Hepatocyte (in vitro differentiated cells): Measurements from ENCODE around the gene TTLL10. TPM values are rescaled to one million over a fixed set of nuclear protein-coding genes. Genes with fewer than 3 reads are reported as not detected.

Experiments
- DNase-seq: peaks from one replicate; pipeline ENCODE4 v3.0.0-alpha.2; 2016; ENCODE audit warnings: low spot score
- H2AFZ ChIP-seq: fragments of 200-600 bp; sonication (generic); 2 replicates; pipeline ENCODE4 v1.6.0; 2016; ENCODE audit warnings: antibody characterized with exemption, mild to moderate bottlenecking
- H3K27ac ChIP-seq: fragments of 200-600 bp; sonication (generic); 2 replicates; pipeline ENCODE4 v1.5.1; 2016; ENCODE audit warnings: mild to moderate bottlenecking
- H3K27me3 ChIP-seq: fragments of 200-600 bp; sonication (generic); 2 replicates; pipeline ENCODE4 v1.6.1; 2016
- H3K36me3 ChIP-seq: fragments of 200-600 bp; sonication (generic); replicated peaks from 2 replicates; pipeline ENCODE4 v1.5.1; 2016; ENCODE audit warnings: low read depth; ENCODE audit not compliant: insufficient read depth
- H3K4me1 ChIP-seq: fragments of 200-600 bp; sonication (generic); 2 replicates; pipeline ENCODE4 v1.5.1; 2016; ENCODE audit warnings: mild to moderate bottlenecking, moderate library complexity; ENCODE audit not compliant: insufficient read depth
- H3K4me2 ChIP-seq: fragments of 200-600 bp; sonication (generic); 2 replicates; pipeline ENCODE4 v1.6.0; 2016
- H3K4me3 ChIP-seq: fragments of 200-600 bp; sonication (generic); 2 replicates; pipeline ENCODE4 v1.5.1; 2016; ENCODE audit warnings: mild to moderate bottlenecking
- H3K79me2 ChIP-seq: fragments of 200-600 bp; sonication (generic); 2 replicates; pipeline ENCODE4 v1.6.0; 2017; ENCODE audit warnings: mild to moderate bottlenecking
- H3K9me2 ChIP-seq: fragments of 200-600 bp; sonication (generic); replicated peaks from 2 replicates; pipeline ENCODE4 v1.6.0; 2017; ENCODE audit warnings: mild to moderate bottlenecking; ENCODE audit not compliant: insufficient read depth
- H3K9me3 ChIP-seq: fragments of 200-600 bp; sonication (generic); 2 replicates; pipeline ENCODE4 v1.5.1; 2016; ENCODE audit warnings: low read depth, mild to moderate bottlenecking
- H4K20me1 ChIP-seq: fragments of 200-600 bp; sonication (generic); 2 replicates; pipeline ENCODE4 v1.6.0; 2016; ENCODE audit warnings: mild to moderate bottlenecking; ENCODE audit not compliant: insufficient read depth, poor library complexity, severe bottlenecking
- CTCF ChIP-seq: fragments of 200-600 bp; sonication (generic); IDR thresholded peaks from 2 replicates; pipeline ENCODE4 v1.5.1; 2016; ENCODE audit warnings: antibody characterized with exemption, mild to moderate bottlenecking; ENCODE audit not compliant: poor library complexity
- EZH2 ChIP-seq: fragments of 200-600 bp; sonication (generic); IDR thresholded peaks from 2 replicates; pipeline ENCODE4 v1.6.1; 2016; ENCODE audit warnings: antibody characterized with exemption, mild to moderate bottlenecking, borderline replicate concordance
- EZH2phosphoT487 ChIP-seq: fragments of 200-600 bp; sonication (generic); IDR thresholded peaks from one replicate; pipeline ENCODE4 v1.6.1; 2018; ENCODE audit warnings: antibody characterized with exemption, mild to moderate bottlenecking, low read depth, moderate library complexity; ENCODE audit not compliant: unreplicated experiment, severe bottlenecking
- WGBS: methylation state at CpG from one replicate; pipeline ENCODE4 v1.1.6; 2016; ENCODE audit warnings: low lambda C conversion rate; ENCODE audit errors: missing lambda C conversion rate; 5-methylcytosine and 5-hydroxymethylcytosine counted together
- polyA plus RNA-seq: library from polyadenylated mRNA; unstranded; fragments of >200 nt; fragmentation: Nextera tagmentation; extraction: Ambion mirVana; gene quantifications from 2 replicates; pipeline ENCODE4 v1.2.1, GENCODE V29; 2016
- total RNA-seq: library from RNA; depleted of rRNA; stranded (reverse); fragments of >200 nt; gene quantifications from 2 replicates; pipeline ENCODE4 v1.2.3, GENCODE V29; 2014

Gene TTLL10
- total and polyA plus RNA-seq, 2 experiments from 2014 or later, result 0.69 TPM; not detected in 1

- H3K9me3 ChIP-seq, result no peaks in the 10 kb centered on the region
- 91% methylated on average over 24 of the region's 31 CpGs for WGBS
- no peak overlapping the region for H3K4me2 ChIP-seq
- H3K79me2 ChIP-seq, result no peaks in the 10 kb centered on the region
- TF ChIP-seq EZH2phosphoT487, result no peak
- TF ChIP-seq EZH2, result no peak
- TF ChIP-seq CTCF, result no peak
- H2AFZ ChIP-seq, result no peak overlapping the region
- no peaks in the 10 kb centered on the region for H3K27me3 ChIP-seq
- no peak overlapping the region for H3K27ac ChIP-seq
- no peaks in the 10 kb centered on the region for H4K20me1 ChIP-seq
- DNase-seq, result no peak
- H3K9me2 ChIP-seq, result no peaks in the 10 kb centered on the region
- no peak overlapping the region for H3K4me3 ChIP-seq
- H3K4me1 ChIP-seq, result no peaks in the 10 kb centered on the region
- no peaks in the 10 kb centered on the region for H3K36me3 ChIP-seq
Measured at GRCh38 chr1:1185101-1185765, 11.6 kb downstream of the TTLL10 start.

- no peaks in the 10 kb centered on the region for H3K79me2 ChIP-seq
- H3K4me1 ChIP-seq, result no peaks in the 10 kb centered on the region
- TF ChIP-seq EZH2 (no peak), EZH2phosphoT487 (no peak), CTCF (no peak)
- no peak overlapping the region for H3K4me2 ChIP-seq
- no peaks in the 10 kb centered on the region for H3K27me3 ChIP-seq
- H2AFZ ChIP-seq, result no peak overlapping the region
- H3K27ac ChIP-seq, result no peak overlapping the region
- no peak for DNase-seq
- H3K4me3 ChIP-seq, result no peak overlapping the region
- H4K20me1 ChIP-seq, result no peaks in the 10 kb centered on the region
- no peaks in the 10 kb centered on the region for H3K36me3 ChIP-seq
- H3K9me3 ChIP-seq, result no peaks in the 10 kb centered on the region
- no peaks in the 10 kb centered on the region for H3K9me2 ChIP-seq
Measured at GRCh38 chr1:1187938-1188337, 14.3 kb downstream of the TTLL10 start.

GRCh38 chr1:1189111-1189510 lies 15.4 kb downstream of the TTLL10 start:
- no peaks in the 10 kb centered on the region for H4K20me1 ChIP-seq
- H3K9me3 ChIP-seq, result no peaks in the 10 kb centered on the region
- WGBS, result 89% methylated on average over 5 of the region's 5 CpGs
- no peaks in the 10 kb centered on the region for H3K9me2 ChIP-seq
- H3K4me2 ChIP-seq, result no peak overlapping the region
- no peak overlapping the region for H2AFZ ChIP-seq
- no peaks in the 10 kb centered on the region for H3K27me3 ChIP-seq
- H3K4me1 ChIP-seq, result no peaks in the 10 kb centered on the region
- H3K79me2 ChIP-seq, result no peaks in the 10 kb centered on the region
- no peak overlapping the region for H3K4me3 ChIP-seq
- no peak for TF ChIP-seq CTCF
- H3K27ac ChIP-seq, result no peak overlapping the region
- no peak for DNase-seq
- H3K36me3 ChIP-seq, result no peaks in the 10 kb centered on the region

- TF ChIP-seq EZH2 (no peak), EZH2phosphoT487 (no peak), CTCF (no peak)
- WGBS, result 91% methylated on average over 11 of the region's 11 CpGs
- no peaks in the 10 kb centered on the region for H3K79me2 ChIP-seq
Measured at GRCh38 chr1:1191734-1192133, 18.1 kb downstream of the TTLL10 start.

More at GRCh38 chr1:1191734-1192133, 18.1 kb downstream of the TTLL10 start:
- Histone ChIP-seq H3K9me3 (no peaks in the 10 kb centered on the region), H3K27ac (no peak overlapping the region), H2AFZ (no peak overlapping the region), H4K20me1 (no peaks in the 10 kb centered on the region), H3K9me2 (no peaks in the 10 kb centered on the region), H3K4me1 (no peaks in the 10 kb centered on the region), H3K4me3 (no peak overlapping the region), H3K4me2 (no peak overlapping the region), H3K27me3 (no peaks in the 10 kb centered on the region), H3K36me3 (no peaks in the 10 kb centered on the region)
- DNase-seq, result no peak
